ENCODE data around the gene MAD1L1. TPM values are rescaled to one million over a fixed set of nuclear protein-coding genes. Genes with fewer than 3 reads are reported as not detected.

The MAD1L1 gene
- total RNA-seq, 1 experiment from 2014 or later, result 43.8 TPM

- H3K9me3 Mint-ChIP-seq, result no peaks in the 10 kb centered on the region
- TF ChIP-seq SMAD4 (CRISPR knock-in tag; IDR thresholded peaks at IDR 0.05) (no peak), ZNF396 (CRISPR knock-in tag; IDR thresholded peaks at IDR 0.05; ENCODE audit: borderline replicate concordance) (no peak), CDX4 (CRISPR knock-in tag; IDR thresholded peaks at IDR 0.05; ENCODE audit: borderline replicate concordance) (no peak)
- no peaks in the 10 kb centered on the region for H3K27me3 Mint-ChIP-seq (ENCODE audit: low read depth)
- peaks cover 7% of the 10 kb centered on the region for H3K4me1 Mint-ChIP-seq
- ATAC-seq, result peak; percentile 40; the same call in 1 of the 2 replicates
- DNase-seq (ENCODE audit: low spot score), result no peak
- ChIA-PET POLR2A (no interaction called here), CTCF (interaction anchor here (1.4 kb wide), 1 partner anchor 19 kb away, joined by 4 read pairs; no protein-coding TSS in a partner anchor)
- H3K4me3 Mint-ChIP-seq, result no peak overlapping the region
- peaks cover 20% of the 10 kb centered on the region for H3K36me3 Mint-ChIP-seq
- H3K27ac Mint-ChIP-seq, result no peak overlapping the region
Observed at GRCh38 chr7:2141021-2141410, 91.7 kb downstream of the MAD1L1 start.

- ChIA-PET CTCF (interaction anchor here (1.4 kb wide), 1 partner anchor 20 kb away, joined by 4 read pairs; no protein-coding TSS in a partner anchor), POLR2A (no interaction called here)
- DNase-seq (ENCODE audit: low spot score) (no peak), ATAC-seq (no peak)
- Mint-ChIP-seq H3K27me3 (ENCODE audit: low read depth) (no peaks in the 10 kb centered on the region), H3K36me3 (peaks cover 21% of the 10 kb centered on the region), H3K27ac (peak overlapping the region; percentile 68), H3K4me3 (no peak overlapping the region), H3K4me1 (peaks cover 7% of the 10 kb centered on the region), H3K9me3 (peaks cover 5% of the 10 kb centered on the region)
- TF ChIP-seq IRF1 (CRISPR knock-in tag; IDR thresholded peaks at IDR 0.05), result no peak
- no peak for TF ChIP-seq NR1H2 (CRISPR knock-in tag; IDR thresholded peaks at IDR 0.05)
- no peak for TF ChIP-seq ZNF425 (CRISPR knock-in tag; conservative IDR thresholded peaks at IDR 0.05)
- TF ChIP-seq ZNF317 (CRISPR knock-in tag; IDR thresholded peaks at IDR 0.05; ENCODE audit: borderline replicate concordance, low read depth), result no peak
- TF ChIP-seq MXD4 (CRISPR knock-in tag; IDR thresholded peaks at IDR 0.05; ENCODE audit: borderline replicate concordance), result no peak
- TF ChIP-seq ATF1 (CRISPR knock-in tag; IDR thresholded peaks at IDR 0.05), result no peak
- TF ChIP-seq, protein P1, sequence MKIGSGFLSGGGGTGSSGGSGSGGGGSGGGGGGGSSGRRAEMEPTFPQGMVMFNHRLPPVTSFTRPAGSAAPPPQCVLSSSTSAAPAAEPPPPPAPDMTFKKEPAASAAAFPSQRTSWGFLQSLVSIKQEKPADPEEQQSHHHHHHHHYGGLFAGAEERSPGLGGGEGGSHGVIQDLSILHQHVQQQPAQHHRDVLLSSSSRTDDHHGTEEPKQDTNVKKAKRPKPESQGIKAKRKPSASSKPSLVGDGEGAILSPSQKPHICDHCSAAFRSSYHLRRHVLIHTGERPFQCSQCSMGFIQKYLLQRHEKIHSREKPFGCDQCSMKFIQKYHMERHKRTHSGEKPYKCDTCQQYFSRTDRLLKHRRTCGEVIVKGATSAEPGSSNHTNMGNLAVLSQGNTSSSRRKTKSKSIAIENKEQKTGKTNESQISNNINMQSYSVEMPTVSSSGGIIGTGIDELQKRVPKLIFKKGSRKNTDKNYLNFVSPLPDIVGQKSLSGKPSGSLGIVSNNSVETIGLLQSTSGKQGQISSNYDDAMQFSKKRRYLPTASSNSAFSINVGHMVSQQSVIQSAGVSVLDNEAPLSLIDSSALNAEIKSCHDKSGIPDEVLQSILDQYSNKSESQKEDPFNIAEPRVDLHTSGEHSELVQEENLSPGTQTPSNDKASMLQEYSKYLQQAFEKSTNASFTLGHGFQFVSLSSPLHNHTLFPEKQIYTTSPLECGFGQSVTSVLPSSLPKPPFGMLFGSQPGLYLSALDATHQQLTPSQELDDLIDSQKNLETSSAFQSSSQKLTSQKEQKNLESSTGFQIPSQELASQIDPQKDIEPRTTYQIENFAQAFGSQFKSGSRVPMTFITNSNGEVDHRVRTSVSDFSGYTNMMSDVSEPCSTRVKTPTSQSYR (CRISPR knock-in tag; IDR thresholded peaks at IDR 0.05), result no peak
- no peak for TF ChIP-seq RORB (CRISPR knock-in tag; IDR thresholded peaks at IDR 0.05)
- no peak for TF ChIP-seq CBFB (CRISPR knock-in tag; IDR thresholded peaks at IDR 0.05; ENCODE audit: low read depth)
- TF ChIP-seq ERG (CRISPR knock-in tag; IDR thresholded peaks at IDR 0.05), result no peak
- TF ChIP-seq TP53 (CRISPR knock-in tag; IDR thresholded peaks at IDR 0.05), result no peak
- no peak for TF ChIP-seq ZNF423 (CRISPR knock-in tag; IDR thresholded peaks at IDR 0.05)
- TF ChIP-seq E2F4 (CRISPR knock-in tag; IDR thresholded peaks at IDR 0.05; ENCODE audit: borderline replicate concordance, low read depth), result no peak
- no peak for TF ChIP-seq FOXK1 (CRISPR knock-in tag; IDR thresholded peaks at IDR 0.05)
- TF ChIP-seq TCF7 (CRISPR knock-in tag; IDR thresholded peaks at IDR 0.05; ENCODE audit: low read depth), result no peak
- no peak for TF ChIP-seq GTF2I (CRISPR knock-in tag; conservative IDR thresholded peaks at IDR 0.05)
- TF ChIP-seq OVOL2 (CRISPR knock-in tag; IDR thresholded peaks at IDR 0.05; ENCODE audit: borderline replicate concordance), result no peak
Observed at GRCh38 chr7:2140216-2141020, 92.3 kb downstream of the MAD1L1 start.
